ENCODE measurements around the gene CYP2J2. TPM values are rescaled to one million over a fixed set of nuclear protein-coding genes. Genes with fewer than 3 reads are reported as not detected.
A peak's percentile ranks its signal among the peaks of the same experiment; 100 is the strongest.
"Not testable (repeated sequence)": the region's sequence is repeated elsewhere in the genome, so short reads cannot be mapped to it uniquely, and the experiment has no call there.

Gene CYP2J2
- total RNA-seq, 2 donors from 2014 or later = 0.29 to 0.37 TPM

GRCh38 chr1:59857679-59858354 lies 68.8 kb downstream of the CYP2J2 start:
- TF ChIP-seq CTCF (conservative IDR thresholded peaks at IDR 0.05) = no peak
- Mint-ChIP-seq H3K27ac (no peak overlapping the region), H3K4me1 (peaks cover 20% of the 10 kb centered on the region), H3K27me3 (ENCODE audit: insufficient read depth) (no peaks in the 10 kb centered on the region), H3K9me3 (peaks cover 6% of the 10 kb centered on the region), H3K36me3 (ENCODE audit: low read depth) (peaks cover 21% of the 10 kb centered on the region), H3K4me3 (no peak overlapping the region)
- no peak for DNase-seq
- H3K36me3 ChIP-seq (ENCODE audit: control insufficient read depth, insufficient read depth, low read length) = no peaks in the 10 kb centered on the region
- peaks cover 8% of the 10 kb centered on the region for H3K9me3 ChIP-seq (ENCODE audit: control insufficient read depth, low read length)
- H3K9ac ChIP-seq (ENCODE audit: extremely low read depth, low read length, poor library complexity, severe bottlenecking) = no peak overlapping the region
- no peak overlapping the region for H3K27ac ChIP-seq (ENCODE audit: low read depth, low read length)
- H3K27me3 ChIP-seq (ENCODE audit: control insufficient read depth, insufficient read depth, low read length, poor library complexity, severe bottlenecking) = no peaks in the 10 kb centered on the region
- H3K4me1 ChIP-seq (ENCODE audit: control insufficient read depth, insufficient read depth, low read length) = peaks cover 4% of the 10 kb centered on the region
- WGBS, 2 experiments (ENCODE audit: insufficient coverage in 1 of 2, insufficient read length in 1 of 2) = 88 to 100% methylated on average over 1 to 5 of the region's 5 CpGs
- H3K4me3 ChIP-seq (ENCODE audit: low read length) = no peak overlapping the region

DNA sequence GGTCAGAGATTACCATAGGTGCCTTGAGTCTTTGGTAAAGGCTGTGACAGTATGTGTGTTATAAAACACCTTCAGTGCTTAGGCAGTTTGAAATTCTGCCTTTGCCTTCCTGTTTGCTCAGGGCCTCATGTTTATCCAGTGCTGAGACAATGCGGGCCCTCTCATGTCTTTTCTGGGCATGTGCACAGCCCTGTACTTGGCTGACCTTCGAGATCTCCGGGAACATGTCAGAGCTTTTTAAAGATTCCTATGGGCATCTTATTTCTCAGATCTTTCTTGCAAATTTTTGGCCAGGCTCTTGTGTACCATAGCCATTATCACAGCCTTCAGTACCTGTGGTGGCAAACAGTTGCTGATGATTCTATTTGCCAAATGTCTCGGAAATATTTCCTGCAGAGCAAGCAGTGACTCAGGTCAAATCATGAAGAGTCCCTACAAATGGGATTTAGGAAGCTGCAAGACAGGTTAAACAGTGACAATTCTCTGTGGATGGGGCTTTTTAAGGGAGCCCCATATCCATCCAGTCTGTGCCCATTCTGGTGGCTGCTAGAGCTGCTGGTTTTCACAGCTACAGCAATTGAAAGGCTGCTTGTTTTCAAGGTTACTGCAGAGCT lies 69.7 kb downstream of the CYP2J2 start:
- no peak overlapping the region for H3K4me3 Mint-ChIP-seq
- WGBS, 2 experiments (ENCODE audit: insufficient coverage in 1 of 2, insufficient read length in 1 of 2) = 65 to 83% methylated on average over 4 of the region's 4 CpGs
- H3K4me1 ChIP-seq (ENCODE audit: control insufficient read depth, insufficient read depth, low read length) = peaks cover 4% of the 10 kb centered on the region
- no peak overlapping the region for H3K4me3 ChIP-seq (ENCODE audit: low read length)
- H3K36me3 ChIP-seq (ENCODE audit: control insufficient read depth, insufficient read depth, low read length) = no peaks in the 10 kb centered on the region
- H3K27ac Mint-ChIP-seq = peak overlapping the region; percentile 82
- H3K9me3 Mint-ChIP-seq = peaks cover 6% of the 10 kb centered on the region
- H3K9me3 ChIP-seq (ENCODE audit: control insufficient read depth, low read length) = peaks cover 8% of the 10 kb centered on the region
- peaks cover 19% of the 10 kb centered on the region for H3K4me1 Mint-ChIP-seq
- TF ChIP-seq CTCF (conservative IDR thresholded peaks at IDR 0.05) = no peak
- peaks cover 21% of the 10 kb centered on the region for H3K36me3 Mint-ChIP-seq (ENCODE audit: low read depth)
- H3K27me3 Mint-ChIP-seq (ENCODE audit: insufficient read depth) = no peaks in the 10 kb centered on the region
- H3K27me3 ChIP-seq (ENCODE audit: control insufficient read depth, insufficient read depth, low read length, poor library complexity, severe bottlenecking) = no peaks in the 10 kb centered on the region
- H3K27ac ChIP-seq (ENCODE audit: low read depth, low read length) = no peak overlapping the region
- peak; percentile 58 for DNase-seq
- H3K9ac ChIP-seq (ENCODE audit: extremely low read depth, low read length, poor library complexity, severe bottlenecking) = no peak overlapping the region

GRCh38 chr1:59855297-59855696 lies 71.3 kb downstream of the CYP2J2 start:
- H3K4me1 Mint-ChIP-seq = peaks cover 19% of the 10 kb centered on the region
- not testable (repeated sequence) for H3K27ac ChIP-seq (ENCODE audit: low read depth, low read length); H3K27me3 Mint-ChIP-seq (ENCODE audit: insufficient read depth); H3K9me3 ChIP-seq (ENCODE audit: control insufficient read depth, low read length); H3K9me3 Mint-ChIP-seq; H3K9ac ChIP-seq (ENCODE audit: extremely low read depth, low read length, poor library complexity, severe bottlenecking); DNase-seq; H3K27me3 ChIP-seq (ENCODE audit: control insufficient read depth, insufficient read depth, low read length, poor library complexity, severe bottlenecking); H3K4me3 ChIP-seq (ENCODE audit: low read length); H3K36me3 ChIP-seq (ENCODE audit: control insufficient read depth, insufficient read depth, low read length); H3K4me3 Mint-ChIP-seq; H3K4me1 ChIP-seq (ENCODE audit: control insufficient read depth, insufficient read depth, low read length); H3K27ac Mint-ChIP-seq
- H3K36me3 Mint-ChIP-seq (ENCODE audit: low read depth) = peaks cover 23% of the 10 kb centered on the region
- WGBS, 2 experiments (ENCODE audit: insufficient coverage in 1 of 2, insufficient read length in 1 of 2) = 60 to 100% methylated on average over 1 of the region's 1 CpG
